ENCODE data around the gene TLL1.

DNA sequence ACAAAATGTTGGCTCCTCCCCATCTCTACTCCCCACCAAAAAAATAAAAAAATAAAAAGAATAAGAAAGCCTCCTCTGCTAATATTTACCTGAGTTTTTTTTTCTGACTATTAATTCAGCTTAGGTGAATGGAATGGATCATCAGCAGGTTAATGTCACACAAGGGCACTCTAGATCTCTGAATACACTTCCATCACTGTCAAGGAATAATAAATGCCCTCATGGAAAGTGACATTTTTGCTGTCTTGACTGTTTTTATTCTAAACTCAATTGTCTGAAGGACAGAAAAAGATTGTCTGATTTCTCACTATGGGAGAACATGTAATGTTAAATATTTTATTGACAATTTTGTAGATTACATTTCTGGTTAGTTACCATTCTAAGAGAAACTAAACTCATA is 30.4 kb upstream of the TLL1 start:
- TF ChIP-seq, protein P1, sequence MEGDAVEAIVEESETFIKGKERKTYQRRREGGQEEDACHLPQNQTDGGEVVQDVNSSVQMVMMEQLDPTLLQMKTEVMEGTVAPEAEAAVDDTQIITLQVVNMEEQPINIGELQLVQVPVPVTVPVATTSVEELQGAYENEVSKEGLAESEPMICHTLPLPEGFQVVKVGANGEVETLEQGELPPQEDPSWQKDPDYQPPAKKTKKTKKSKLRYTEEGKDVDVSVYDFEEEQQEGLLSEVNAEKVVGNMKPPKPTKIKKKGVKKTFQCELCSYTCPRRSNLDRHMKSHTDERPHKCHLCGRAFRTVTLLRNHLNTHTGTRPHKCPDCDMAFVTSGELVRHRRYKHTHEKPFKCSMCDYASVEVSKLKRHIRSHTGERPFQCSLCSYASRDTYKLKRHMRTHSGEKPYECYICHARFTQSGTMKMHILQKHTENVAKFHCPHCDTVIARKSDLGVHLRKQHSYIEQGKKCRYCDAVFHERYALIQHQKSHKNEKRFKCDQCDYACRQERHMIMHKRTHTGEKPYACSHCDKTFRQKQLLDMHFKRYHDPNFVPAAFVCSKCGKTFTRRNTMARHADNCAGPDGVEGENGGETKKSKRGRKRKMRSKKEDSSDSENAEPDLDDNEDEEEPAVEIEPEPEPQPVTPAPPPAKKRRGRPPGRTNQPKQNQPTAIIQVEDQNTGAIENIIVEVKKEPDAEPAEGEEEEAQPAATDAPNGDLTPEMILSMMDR (IDR thresholded peaks at IDR 0.05) = no peak
- no peak for TF ChIP-seq POLR2A (IDR thresholded peaks at IDR 0.05)

Measured in body of pancreas (tissue), 4 donors.